A673 (cell line): Measurements from ENCODE around the gene NBPF9.
"Not testable (repeated sequence)": the region's sequence is repeated elsewhere in the genome, so short reads cannot be mapped to it uniquely, and the experiment has no call there.

ENCODE experiments used
- CTCF ChIP-seq: fragments of 300-800, 200-600 bp; sonication (generic); conservative IDR thresholded peaks from 2 replicates; pipeline ENCODE4 v1.5.1; 2017; ENCODE audit warnings: low read depth, mild to moderate bottlenecking, antibody characterized with exemption, low read length, moderate library complexity, mixed read lengths
- EZH2 ChIP-seq: fragments of 200-600 bp; sonication (generic); IDR thresholded peaks from 2 replicates; pipeline ENCODE4 v1.6.1; 2017; ENCODE audit warnings: borderline replicate concordance, low read depth, mild to moderate bottlenecking, mixed read lengths, antibody characterized with exemption, low read length; ENCODE audit not compliant: poor library complexity, severe bottlenecking

- TF ChIP-seq CTCF, EZH2: not testable (repeated sequence)
These were observed 87.8 kb downstream of the NBPF9 start for GRCh38 chr1:149015522-149015921.
